ENCODE results near the gene WDR7. TPM values are rescaled to one million over a fixed set of nuclear protein-coding genes. Genes with fewer than 3 reads are reported as not detected.

Gene WDR7
- total and polyA plus RNA-seq, 3 donors from 2014 or later = 19.4 to 63.6 (median 35.9) TPM

DNA sequence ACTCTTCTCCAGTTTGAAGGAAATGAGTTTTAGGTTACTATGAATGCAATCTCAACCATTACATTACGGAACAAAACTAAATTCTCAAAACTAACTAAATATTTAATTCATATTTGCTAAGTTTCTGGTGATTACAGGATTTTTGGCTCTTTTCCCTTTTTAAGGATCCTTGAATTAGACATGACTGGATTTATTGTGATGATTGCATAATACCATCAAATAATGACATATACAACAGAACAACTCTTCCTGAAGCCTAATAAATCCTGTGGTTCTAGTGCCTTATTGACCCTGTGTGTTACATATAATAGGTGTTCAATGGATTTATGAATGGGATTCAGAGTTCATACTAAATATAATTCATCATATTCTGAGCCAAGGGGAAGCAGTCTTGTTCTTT lies 90.5 kb downstream of the WDR7 start:
- 97 to 98% methylated on average over 1 of the region's 1 CpG for WGBS, 2 donors
- Histone ChIP-seq H3K27ac (no peak overlapping the region), H3K4me3 (no peak overlapping the region), H3K27me3 (no peaks in the 10 kb centered on the region), H3K9me3 (no peaks in the 10 kb centered on the region), H3K4me1 (no peaks in the 10 kb centered on the region), H3K36me3 (ENCODE audit: low read depth, missing control alignments) (no peaks in the 10 kb centered on the region)
- intact Hi-C loops (cut with DNase I; ENCODE audit: low total_unique reads) = no loop called here
- TF ChIP-seq, protein P1, sequence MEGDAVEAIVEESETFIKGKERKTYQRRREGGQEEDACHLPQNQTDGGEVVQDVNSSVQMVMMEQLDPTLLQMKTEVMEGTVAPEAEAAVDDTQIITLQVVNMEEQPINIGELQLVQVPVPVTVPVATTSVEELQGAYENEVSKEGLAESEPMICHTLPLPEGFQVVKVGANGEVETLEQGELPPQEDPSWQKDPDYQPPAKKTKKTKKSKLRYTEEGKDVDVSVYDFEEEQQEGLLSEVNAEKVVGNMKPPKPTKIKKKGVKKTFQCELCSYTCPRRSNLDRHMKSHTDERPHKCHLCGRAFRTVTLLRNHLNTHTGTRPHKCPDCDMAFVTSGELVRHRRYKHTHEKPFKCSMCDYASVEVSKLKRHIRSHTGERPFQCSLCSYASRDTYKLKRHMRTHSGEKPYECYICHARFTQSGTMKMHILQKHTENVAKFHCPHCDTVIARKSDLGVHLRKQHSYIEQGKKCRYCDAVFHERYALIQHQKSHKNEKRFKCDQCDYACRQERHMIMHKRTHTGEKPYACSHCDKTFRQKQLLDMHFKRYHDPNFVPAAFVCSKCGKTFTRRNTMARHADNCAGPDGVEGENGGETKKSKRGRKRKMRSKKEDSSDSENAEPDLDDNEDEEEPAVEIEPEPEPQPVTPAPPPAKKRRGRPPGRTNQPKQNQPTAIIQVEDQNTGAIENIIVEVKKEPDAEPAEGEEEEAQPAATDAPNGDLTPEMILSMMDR (IDR thresholded peaks at IDR 0.05) = no peak
- no peak for TF ChIP-seq POLR2A (IDR thresholded peaks at IDR 0.05)
- DNase-seq = no peak

DNA sequence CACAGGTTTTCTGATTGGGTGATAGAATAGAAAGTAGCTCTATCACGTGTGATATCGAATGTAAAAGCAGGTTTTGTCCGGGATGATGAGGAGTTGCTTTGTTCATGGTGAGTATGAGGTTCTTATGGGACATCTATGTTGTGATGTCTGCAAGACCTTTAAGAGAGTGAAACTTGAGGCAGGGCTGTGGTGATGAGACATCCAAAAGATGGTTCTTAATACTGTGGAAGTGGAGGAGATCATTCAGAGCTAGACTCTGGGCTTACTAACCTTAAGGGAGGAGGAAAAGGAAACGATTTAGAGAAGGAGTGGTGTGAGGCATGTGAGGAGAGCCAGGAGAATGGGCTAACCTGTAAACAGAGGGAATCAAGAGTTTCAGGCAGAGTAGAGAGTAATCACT lies 92.0 kb downstream of the WDR7 start:
- 89 to 94% methylated on average over 4 of the region's 4 CpGs for WGBS, 2 donors
- TF ChIP-seq, protein P1 (IDR thresholded peaks at IDR 0.05) = no peak
- no peak for TF ChIP-seq POLR2A (IDR thresholded peaks at IDR 0.05)
- intact Hi-C loops (cut with DNase I; ENCODE audit: low total_unique reads) = no loop called here
- Histone ChIP-seq H3K4me3 (no peak overlapping the region), H3K27me3 (no peaks in the 10 kb centered on the region), H3K27ac (no peak overlapping the region), H3K9me3 (no peaks in the 10 kb centered on the region), H3K4me1 (no peaks in the 10 kb centered on the region), H3K36me3 (ENCODE audit: low read depth, missing control alignments) (no peaks in the 10 kb centered on the region)
- DNase-seq = no peak

DNA sequence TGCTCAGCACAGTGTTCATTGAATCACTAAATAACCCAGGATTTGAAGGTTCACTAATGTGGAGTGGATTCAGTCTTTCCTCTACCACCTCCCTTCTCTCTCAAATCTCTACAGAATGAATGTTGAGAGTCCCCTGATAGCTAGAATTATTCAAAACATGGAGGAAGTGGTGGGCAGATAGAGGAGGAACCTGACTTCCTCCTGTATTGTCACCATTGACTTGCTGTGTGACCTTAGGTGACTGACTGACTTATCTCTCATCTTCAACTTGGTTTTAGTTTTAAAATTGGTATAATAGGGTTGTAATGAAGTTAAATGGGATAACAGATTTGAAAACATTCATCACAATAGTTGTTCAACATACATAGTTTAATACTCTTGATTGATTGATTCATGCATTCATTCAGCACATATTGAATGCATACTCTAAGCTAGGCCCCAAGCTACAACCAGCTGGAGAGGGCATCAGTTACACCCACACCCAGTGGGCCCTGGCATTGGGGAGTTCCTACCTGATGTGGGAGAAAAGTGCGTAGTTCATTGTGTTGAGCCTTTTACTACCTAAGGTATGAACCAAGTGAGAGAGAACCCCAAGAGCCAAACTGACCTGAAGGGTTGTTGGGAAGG lies 96.0 kb downstream of the WDR7 start:
- intact Hi-C loops (cut with DNase I; ENCODE audit: low total_unique reads) = no loop called here

DNA sequence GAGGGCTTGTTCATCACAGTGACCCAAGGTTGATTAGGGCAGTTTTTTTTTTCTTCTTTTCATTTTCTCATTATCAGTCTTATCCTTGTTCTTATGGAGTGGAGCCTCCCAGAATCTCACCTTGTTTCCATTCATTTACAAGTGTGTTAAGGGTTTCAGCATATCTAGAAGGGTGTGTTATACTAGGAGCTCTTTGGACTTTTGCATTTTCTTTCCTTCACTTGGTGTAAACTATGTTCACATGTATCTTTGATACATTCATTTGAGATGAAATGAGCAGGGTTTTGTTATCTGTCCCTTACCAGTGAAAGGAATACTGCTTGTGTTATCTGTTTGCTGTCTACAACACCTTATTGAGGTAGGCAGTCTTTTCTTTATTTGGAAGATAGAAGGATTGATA lies 96.7 kb downstream of the WDR7 start:
- Histone ChIP-seq H3K27ac (no peak overlapping the region), H3K4me3 (no peak overlapping the region), H3K36me3 (ENCODE audit: low read depth, missing control alignments) (no peaks in the 10 kb centered on the region), H3K9me3 (no peaks in the 10 kb centered on the region), H3K27me3 (no peaks in the 10 kb centered on the region), H3K4me1 (no peaks in the 10 kb centered on the region)
- intact Hi-C loops (cut with DNase I; ENCODE audit: low total_unique reads) = no loop called here
- TF ChIP-seq POLR2A (IDR thresholded peaks at IDR 0.05) = no peak
- TF ChIP-seq, protein P1 (IDR thresholded peaks at IDR 0.05) = no peak
- DNase-seq = no peak

More for the DNA sequence above, 96.0 kb downstream of the WDR7 start:
- Histone ChIP-seq H3K4me3 (no peak overlapping the region), H3K27ac (no peak overlapping the region), H3K4me1 (no peaks in the 10 kb centered on the region), H3K27me3 (no peaks in the 10 kb centered on the region), H3K36me3 (ENCODE audit: low read depth, missing control alignments) (no peaks in the 10 kb centered on the region), H3K9me3 (no peaks in the 10 kb centered on the region)
- 95 to 100% methylated on average over 1 of the region's 1 CpG for WGBS, 2 donors
- no peak for TF ChIP-seq POLR2A (IDR thresholded peaks at IDR 0.05)
- TF ChIP-seq, protein P1 (IDR thresholded peaks at IDR 0.05) = no peak
- DNase-seq = no peak

DNA sequence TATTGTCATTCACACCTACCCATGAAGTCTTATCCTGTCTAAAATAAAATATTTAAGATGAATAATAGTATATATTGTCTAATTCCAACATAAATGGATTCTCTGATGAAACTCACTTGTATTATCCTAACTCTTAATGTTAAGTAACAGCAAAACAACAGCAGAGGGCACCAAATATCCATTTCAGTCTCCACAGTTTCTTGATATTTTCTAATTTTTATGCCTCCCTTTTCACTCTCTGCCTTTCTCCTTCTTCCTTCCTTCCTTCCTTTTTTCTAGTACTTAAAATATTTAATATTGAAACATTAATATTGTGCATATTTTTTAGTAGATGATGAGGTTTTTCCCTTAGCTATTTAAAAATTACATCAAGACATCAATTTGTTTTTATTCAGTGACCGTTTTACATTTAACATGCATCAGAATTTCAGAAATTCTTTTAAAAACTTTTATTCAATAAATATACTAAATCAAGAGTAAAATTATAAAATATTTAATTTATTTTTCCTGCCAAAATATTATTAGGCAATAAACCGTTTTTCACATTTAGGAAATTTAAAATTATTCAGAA lies 97.6 kb downstream of the WDR7 start:
- no peak overlapping the region for H3K27ac ChIP-seq
- no peak overlapping the region for H3K4me3 ChIP-seq
- TF ChIP-seq, protein P1 (IDR thresholded peaks at IDR 0.05) = peak in 2 of 3 experiments; percentile 10 to 58
- TF ChIP-seq POLR2A (IDR thresholded peaks at IDR 0.05) = no peak
- H3K9me3 ChIP-seq = no peaks in the 10 kb centered on the region
- intact Hi-C loops (cut with DNase I; ENCODE audit: low total_unique reads) = no loop called here
- no peak for DNase-seq
- H3K36me3 ChIP-seq (ENCODE audit: low read depth, missing control alignments) = no peaks in the 10 kb centered on the region
- WGBS, 2 donors = 48 to 50% methylated on average over 2 of the region's 2 CpGs
- H3K4me1 ChIP-seq = no peaks in the 10 kb centered on the region
- H3K27me3 ChIP-seq = no peaks in the 10 kb centered on the region

Data from testis (tissue), 3 donors.